Stimulated activated CD4-positive, alpha-beta T cell treated with anti-CD3 and anti-CD28 coated beads, Interleukin-1b, Interleukin-23, amount 100 ng/mL, for 1 hour (primary cell): ENCODE results near the gene ETFA.

ENCODE experiments used
- DNase-seq, 2 donors: peaks; one replicate each; pipeline ENCODE4 v3.0.0-alpha.2; 2020; ENCODE audit warnings: low read depth in 2 of 2

Gene ETFA

GRCh38 chr15:76221085-76221767 is 90.0 kb downstream of the ETFA start:
- DNase-seq: no peak

- no peak for DNase-seq
These were observed 93.4 kb downstream of the ETFA start for GRCh38 chr15:76217882-76218217.

- DNase-seq: no peak
These were observed 94.0 kb downstream of the ETFA start for GRCh38 chr15:76217029-76217881.

GRCh38 chr15:76215634-76216033 is 95.6 kb downstream of the ETFA start:
- DNase-seq: no peak

GRCh38 chr15:76209942-76210341 is 101.3 kb downstream of the ETFA start:
- DNase-seq: no peak

- no peak for DNase-seq
These were observed 101.7 kb downstream of the ETFA start for GRCh38 chr15:76209523-76209922.

- DNase-seq: no peak
These were observed 102.4 kb downstream of the ETFA start for GRCh38 chr15:76208786-76209424.

GRCh38 chr15:76208084-76208785 is 103.0 kb downstream of the ETFA start:
- no peak for DNase-seq

- DNase-seq: no peak
These were observed 104.8 kb downstream of the ETFA start for GRCh38 chr15:76206325-76206976.

- no peak for DNase-seq
These were observed 106.3 kb downstream of the ETFA start for GRCh38 chr15:76204916-76205460.

GRCh38 chr15:76204109-76204845 is 107.0 kb downstream of the ETFA start:
- DNase-seq: no peak

- DNase-seq: no peak
These were observed 107.7 kb downstream of the ETFA start for GRCh38 chr15:76203346-76204108.

- no peak for DNase-seq
These were observed 109.6 kb downstream of the ETFA start for GRCh38 chr15:76201536-76202255.

GRCh38 chr15:76200641-76201105 is 110.6 kb downstream of the ETFA start:
- no peak for DNase-seq

- DNase-seq: no peak
These were observed 111.2 kb downstream of the ETFA start for GRCh38 chr15:76200083-76200465.

GRCh38 chr15:76199106-76200082 is 111.9 kb downstream of the ETFA start:
- no peak for DNase-seq

- DNase-seq: no peak
These were observed 112.7 kb downstream of the ETFA start for GRCh38 chr15:76198456-76199105.
